Rectal smooth muscle tissue (tissue), 1 donor: ENCODE results near the gene VAV3.
"Not testable (repeated sequence)": the region's sequence is repeated elsewhere in the genome, so short reads cannot be mapped to it uniquely, and the experiment has no call there.

Source experiments
- H3K27ac ChIP-seq: one replicate; pipeline ENCODE4 v1.7.0; 2013; ENCODE audit warnings: low read depth, low read length, inconsistent platforms
- H3K27me3 ChIP-seq: one replicate; pipeline ENCODE4 v1.7.0; 2013; ENCODE audit warnings: low read length; ENCODE audit not compliant: control insufficient read depth, insufficient read depth
- H3K36me3 ChIP-seq: one replicate; pipeline ENCODE4 v1.7.0; 2013; ENCODE audit warnings: low read length; ENCODE audit not compliant: control insufficient read depth, insufficient read depth
- H3K4me1 ChIP-seq: one replicate; pipeline ENCODE4 v1.7.0; 2013; ENCODE audit warnings: low read length; ENCODE audit not compliant: control insufficient read depth, insufficient read depth
- H3K4me3 ChIP-seq: one replicate; pipeline ENCODE4 v1.7.0; 2013; ENCODE audit warnings: low read length
- H3K9ac ChIP-seq: one replicate; pipeline ENCODE4 v1.7.0; 2013; ENCODE audit warnings: low read length

VAV3 gene

GRCh38 chr1:107669996-107670395, 295.0 kb downstream of the VAV3 start:
- peaks cover 11% of the 10 kb centered on the region for H3K4me1 ChIP-seq
- H3K36me3 ChIP-seq, result no peaks in the 10 kb centered on the region
- no peak overlapping the region for H3K4me3 ChIP-seq
- peak overlapping the region; percentile 44 for H3K27ac ChIP-seq
- no peaks in the 10 kb centered on the region for H3K27me3 ChIP-seq
- no peak overlapping the region for H3K9ac ChIP-seq

GRCh38 chr1:107668762-107669161, 296.2 kb downstream of the VAV3 start:
- Histone ChIP-seq H3K4me1 (peaks cover 11% of the 10 kb centered on the region), H3K9ac (no peak overlapping the region), H3K27ac (peak overlapping the region; percentile 42), H3K36me3 (no peaks in the 10 kb centered on the region), H3K4me3 (no peak overlapping the region), H3K27me3 (no peaks in the 10 kb centered on the region)

GRCh38 chr1:107666493-107666892, 298.5 kb downstream of the VAV3 start:
- H3K27ac ChIP-seq, result no peak overlapping the region
- H3K4me3 ChIP-seq, result no peak overlapping the region
- H3K27me3 ChIP-seq, result no peaks in the 10 kb centered on the region
- no peaks in the 10 kb centered on the region for H3K36me3 ChIP-seq
- H3K4me1 ChIP-seq, result peaks cover 11% of the 10 kb centered on the region
- no peak overlapping the region for H3K9ac ChIP-seq

- H3K4me1 ChIP-seq, result peaks cover 5% of the 10 kb centered on the region
- no peak overlapping the region for H3K9ac ChIP-seq
- H3K27ac ChIP-seq, result no peak overlapping the region
- H3K27me3 ChIP-seq, result no peaks in the 10 kb centered on the region
- H3K4me3 ChIP-seq, result no peak overlapping the region
- no peaks in the 10 kb centered on the region for H3K36me3 ChIP-seq
Observed at GRCh38 chr1:107664982-107665925, 299.7 kb downstream of the VAV3 start.

- Histone ChIP-seq H3K27ac (no peak overlapping the region), H3K9ac (no peak overlapping the region), H3K4me3 (no peak overlapping the region), H3K4me1 (no peaks in the 10 kb centered on the region), H3K36me3 (no peaks in the 10 kb centered on the region), H3K27me3 (no peaks in the 10 kb centered on the region)
Observed at GRCh38 chr1:107662971-107663370, 302.0 kb downstream of the VAV3 start.

- Histone ChIP-seq H3K4me1 (no peaks in the 10 kb centered on the region), H3K36me3 (no peaks in the 10 kb centered on the region), H3K9ac (no peak overlapping the region), H3K27me3 (no peaks in the 10 kb centered on the region), H3K27ac (no peak overlapping the region), H3K4me3 (no peak overlapping the region)
Observed at GRCh38 chr1:107661158-107661557, 303.8 kb downstream of the VAV3 start.

- Histone ChIP-seq H3K27me3 (no peaks in the 10 kb centered on the region), H3K36me3 (no peaks in the 10 kb centered on the region), H3K4me1 (no peaks in the 10 kb centered on the region), H3K27ac (no peak overlapping the region), H3K9ac (no peak overlapping the region), H3K4me3 (no peak overlapping the region)
Observed at GRCh38 chr1:107659961-107660360, 305.0 kb downstream of the VAV3 start.

GRCh38 chr1:107657356-107657755, 307.6 kb downstream of the VAV3 start:
- H3K4me3 ChIP-seq, result no peak overlapping the region
- no peaks in the 10 kb centered on the region for H3K36me3 ChIP-seq
- H3K27me3 ChIP-seq, result no peaks in the 10 kb centered on the region
- H3K9ac ChIP-seq, result no peak overlapping the region
- no peak overlapping the region for H3K27ac ChIP-seq
- H3K4me1 ChIP-seq, result no peaks in the 10 kb centered on the region

- no peaks in the 10 kb centered on the region for H3K27me3 ChIP-seq
- H3K4me1 ChIP-seq, result no peaks in the 10 kb centered on the region
- H3K36me3 ChIP-seq, result no peaks in the 10 kb centered on the region
- no peak overlapping the region for H3K9ac ChIP-seq
- H3K27ac ChIP-seq, result no peak overlapping the region
- H3K4me3 ChIP-seq, result no peak overlapping the region
Observed at GRCh38 chr1:107653765-107654164, 311.2 kb downstream of the VAV3 start.

- no peaks in the 10 kb centered on the region for H3K4me1 ChIP-seq
Observed at GRCh38 chr1:107653005-107653404, 312.0 kb downstream of the VAV3 start.

GRCh38 chr1:107650825-107651224, 314.2 kb downstream of the VAV3 start:
- not testable (repeated sequence) for H3K27ac ChIP-seq, H3K4me1 ChIP-seq, H3K27me3 ChIP-seq, H3K9ac ChIP-seq, H3K36me3 ChIP-seq, H3K4me3 ChIP-seq

More at GRCh38 chr1:107653005-107653404, 312.0 kb downstream of the VAV3 start:
- Histone ChIP-seq H3K4me3 (no peak overlapping the region), H3K27me3 (no peaks in the 10 kb centered on the region), H3K36me3 (no peaks in the 10 kb centered on the region), H3K27ac (no peak overlapping the region), H3K9ac (no peak overlapping the region)

GRCh38 chr1:107649023-107649422, 316.0 kb downstream of the VAV3 start:
- no peaks in the 10 kb centered on the region for H3K27me3 ChIP-seq
- no peak overlapping the region for H3K4me3 ChIP-seq
- no peak overlapping the region for H3K9ac ChIP-seq
- H3K36me3 ChIP-seq, result no peaks in the 10 kb centered on the region
- H3K27ac ChIP-seq, result no peak overlapping the region
- no peaks in the 10 kb centered on the region for H3K4me1 ChIP-seq

GRCh38 chr1:107648071-107648470, 316.9 kb downstream of the VAV3 start:
- Histone ChIP-seq H3K27me3 (no peaks in the 10 kb centered on the region), H3K4me1 (no peaks in the 10 kb centered on the region), H3K9ac (no peak overlapping the region), H3K27ac (no peak overlapping the region), H3K4me3 (no peak overlapping the region), H3K36me3 (no peaks in the 10 kb centered on the region)
